IPS-20b (cell line): ENCODE measurements around the gene NOL4L.

Source experiments
- H3K27ac ChIP-seq: one replicate; pipeline ENCODE4 v1.5.1; 2013; ENCODE audit warnings: low read length
- H3K27me3 ChIP-seq: 2 replicates; pipeline ENCODE4 v1.6.1; 2013; ENCODE audit warnings: mild to moderate bottlenecking, low read length, inconsistent platforms; ENCODE audit not compliant: insufficient read depth
- H3K36me3 ChIP-seq: 2 replicates; pipeline ENCODE4 v1.6.1; 2013; ENCODE audit warnings: low read depth, mild to moderate bottlenecking, inconsistent platforms, low read length, moderate library complexity; ENCODE audit not compliant: insufficient read depth
- H3K4me1 ChIP-seq: 2 replicates; pipeline ENCODE4 v1.6.1; 2013; ENCODE audit warnings: mild to moderate bottlenecking, control low read depth, inconsistent platforms, low read length, moderate library complexity; ENCODE audit not compliant: insufficient read depth
- H3K4me3 ChIP-seq: 2 replicates; pipeline ENCODE4 v1.5.1; 2013; ENCODE audit warnings: mild to moderate bottlenecking, low read length, inconsistent platforms
- H3K9ac ChIP-seq: 2 replicates; pipeline ENCODE4 v1.6.1; 2013; ENCODE audit warnings: low read depth, mild to moderate bottlenecking, inconsistent platforms, low read length, moderate library complexity
- H3K9me3 ChIP-seq: 2 replicates; pipeline ENCODE4 v1.6.1; 2013; ENCODE audit warnings: mild to moderate bottlenecking, low read depth, low read length, inconsistent platforms; ENCODE audit not compliant: insufficient read depth

The NOL4L gene

GRCh38 chr20:32439132-32439829 lies 145.9 kb downstream of the NOL4L start:
- Histone ChIP-seq H3K27ac (no peak overlapping the region), H3K27me3 (no peaks in the 10 kb centered on the region), H3K36me3 (peaks cover 33% of the 10 kb centered on the region), H3K4me3 (no peak overlapping the region), H3K4me1 (peaks cover under 1% of the 10 kb centered on the region; the same call in 1 of the 2 replicates), H3K9me3 (no peaks in the 10 kb centered on the region), H3K9ac (no peak overlapping the region)

- Histone ChIP-seq H3K9me3 (no peaks in the 10 kb centered on the region), H3K9ac (no peak overlapping the region), H3K27ac (no peak overlapping the region), H3K4me1 (no peaks in the 10 kb centered on the region), H3K4me3 (no peak overlapping the region), H3K27me3 (no peaks in the 10 kb centered on the region), H3K36me3 (peaks cover 42% of the 10 kb centered on the region)
Observed at GRCh38 chr20:32438331-32438858, 146.7 kb downstream of the NOL4L start.

GRCh38 chr20:32437391-32438074 lies 147.6 kb downstream of the NOL4L start:
- Histone ChIP-seq H3K27ac (no peak overlapping the region), H3K36me3 (peaks cover 45% of the 10 kb centered on the region), H3K27me3 (no peaks in the 10 kb centered on the region), H3K9ac (no peak overlapping the region), H3K4me1 (no peaks in the 10 kb centered on the region), H3K4me3 (no peak overlapping the region), H3K9me3 (no peaks in the 10 kb centered on the region)

- no peaks in the 10 kb centered on the region for H3K4me1 ChIP-seq
- H3K9me3 ChIP-seq = no peaks in the 10 kb centered on the region
- H3K36me3 ChIP-seq = peaks cover 51% of the 10 kb centered on the region
- H3K27ac ChIP-seq = no peak overlapping the region
- H3K4me3 ChIP-seq = no peak overlapping the region
- H3K27me3 ChIP-seq = no peaks in the 10 kb centered on the region
- no peak overlapping the region for H3K9ac ChIP-seq
Observed at GRCh38 chr20:32436968-32437367, 148.2 kb downstream of the NOL4L start.

DNA sequence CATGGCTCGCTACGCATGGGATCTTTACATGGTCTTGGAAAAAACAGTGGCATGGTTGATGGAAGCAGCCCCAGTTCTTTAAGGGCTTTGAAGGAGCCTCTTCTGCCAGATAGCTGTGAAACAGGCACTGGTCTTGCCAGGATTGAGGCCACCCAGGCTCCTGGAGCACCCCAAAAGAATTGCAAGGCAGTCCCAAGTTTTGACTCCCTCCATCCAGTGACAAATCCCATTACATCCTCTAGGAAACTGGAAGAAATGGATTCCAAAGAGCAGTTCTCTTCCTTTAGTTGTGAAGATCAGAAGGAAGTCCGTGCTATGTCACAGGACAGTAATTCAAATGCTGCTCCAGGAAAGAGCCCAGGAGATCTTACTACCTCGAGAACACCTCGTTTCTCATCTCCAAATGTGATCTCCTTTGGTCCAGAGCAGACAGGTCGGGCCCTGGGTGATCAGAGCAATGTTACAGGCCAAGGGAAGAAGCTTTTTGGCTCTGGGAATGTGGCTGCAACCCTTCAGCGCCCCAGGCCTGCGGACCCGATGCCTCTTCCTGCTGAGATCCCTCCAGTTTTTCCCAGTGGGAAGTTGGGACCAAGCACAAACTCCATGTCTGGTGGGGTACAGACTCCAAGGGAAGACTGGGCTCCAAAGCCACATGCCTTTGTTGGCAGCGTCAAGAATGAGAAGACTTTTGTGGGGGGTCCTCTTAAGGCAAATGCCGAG lies 148.8 kb downstream of the NOL4L start:
- H3K36me3 ChIP-seq = peaks cover 57% of the 10 kb centered on the region
- H3K9me3 ChIP-seq = no peaks in the 10 kb centered on the region
- H3K4me3 ChIP-seq = no peak overlapping the region
- no peak overlapping the region for H3K9ac ChIP-seq
- no peak overlapping the region for H3K27ac ChIP-seq
- no peaks in the 10 kb centered on the region for H3K27me3 ChIP-seq
- no peaks in the 10 kb centered on the region for H3K4me1 ChIP-seq

- Histone ChIP-seq H3K36me3 (peaks cover 65% of the 10 kb centered on the region), H3K4me3 (no peak overlapping the region), H3K27me3 (no peaks in the 10 kb centered on the region), H3K27ac (no peak overlapping the region), H3K9ac (no peak overlapping the region), H3K4me1 (no peaks in the 10 kb centered on the region), H3K9me3 (no peaks in the 10 kb centered on the region)
Observed at GRCh38 chr20:32435449-32436107, 149.6 kb downstream of the NOL4L start.

- Histone ChIP-seq H3K4me3 (no peak overlapping the region), H3K27me3 (no peaks in the 10 kb centered on the region), H3K27ac (no peak overlapping the region), H3K9ac (no peak overlapping the region), H3K4me1 (no peaks in the 10 kb centered on the region), H3K9me3 (no peaks in the 10 kb centered on the region), H3K36me3 (peaks cover 76% of the 10 kb centered on the region)
Observed at GRCh38 chr20:32434434-32434833, 150.7 kb downstream of the NOL4L start.

DNA sequence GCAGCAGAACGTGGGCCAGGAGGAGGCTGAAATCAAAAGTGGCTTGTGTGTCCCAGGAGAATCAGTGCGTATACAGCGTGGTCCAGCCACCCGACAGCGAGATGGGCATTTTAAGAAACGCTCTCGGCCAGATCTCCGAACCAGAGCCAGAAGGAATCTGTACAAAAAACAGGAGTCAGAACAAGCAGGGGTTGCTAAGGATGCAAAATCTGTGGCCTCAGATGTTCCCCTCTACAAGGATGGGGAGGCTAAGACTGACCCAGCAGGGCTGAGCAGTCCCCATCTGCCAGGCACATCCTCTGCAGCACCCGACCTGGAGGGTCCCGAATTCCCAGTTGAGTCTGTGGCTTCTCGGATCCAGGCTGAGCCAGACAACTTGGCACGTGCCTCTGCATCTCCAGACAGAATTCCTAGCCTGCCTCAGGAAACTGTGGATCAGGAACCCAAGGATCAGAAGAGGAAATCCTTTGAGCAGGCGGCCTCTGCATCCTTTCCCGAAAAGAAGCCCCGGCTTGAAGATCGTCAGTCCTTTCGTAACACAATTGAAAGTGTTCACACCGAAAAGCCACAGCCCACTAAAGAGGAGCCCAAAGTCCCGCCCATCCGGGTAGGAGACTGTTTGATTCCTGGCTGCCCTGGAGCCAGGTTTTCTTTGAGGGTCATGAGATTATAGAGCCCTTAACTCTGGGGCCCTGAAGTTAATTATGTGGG lies 151.7 kb downstream of the NOL4L start:
- Histone ChIP-seq H3K4me3 (no peak overlapping the region), H3K9ac (no peak overlapping the region), H3K9me3 (no peaks in the 10 kb centered on the region), H3K27me3 (no peaks in the 10 kb centered on the region), H3K27ac (no peak overlapping the region), H3K36me3 (peaks cover 84% of the 10 kb centered on the region), H3K4me1 (no peaks in the 10 kb centered on the region)

DNA sequence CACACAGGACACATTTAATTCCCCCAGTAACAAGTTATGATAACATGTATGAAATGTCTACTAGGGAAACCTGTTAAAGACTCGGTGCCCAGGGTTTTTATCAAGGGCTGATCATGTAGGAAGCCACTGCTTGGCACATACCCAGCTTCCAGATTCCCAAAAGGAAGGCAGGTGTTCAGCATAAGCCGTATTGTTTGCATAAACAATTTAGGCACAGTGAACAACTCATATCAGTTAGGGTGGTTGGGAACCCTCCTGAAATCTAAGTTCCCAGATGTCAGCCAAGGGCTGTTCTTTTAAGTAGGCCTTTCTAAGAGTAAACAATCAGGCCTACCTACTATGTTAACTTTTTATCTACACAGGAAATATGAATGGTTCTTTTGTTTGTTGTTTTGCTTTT lies 152.9 kb downstream of the NOL4L start:
- Histone ChIP-seq H3K27ac (no peak overlapping the region), H3K9me3 (no peaks in the 10 kb centered on the region), H3K4me3 (no peak overlapping the region), H3K9ac (no peak overlapping the region), H3K4me1 (no peaks in the 10 kb centered on the region), H3K27me3 (no peaks in the 10 kb centered on the region), H3K36me3 (peaks cover 85% of the 10 kb centered on the region)

- Histone ChIP-seq H3K9me3 (no peaks in the 10 kb centered on the region), H3K27me3 (no peaks in the 10 kb centered on the region), H3K4me1 (no peaks in the 10 kb centered on the region), H3K27ac (no peak overlapping the region), H3K4me3 (no peak overlapping the region), H3K36me3 (peaks cover 85% of the 10 kb centered on the region), H3K9ac (no peak overlapping the region)
Observed at GRCh38 chr20:32431457-32431856, 153.7 kb downstream of the NOL4L start.

DNA sequence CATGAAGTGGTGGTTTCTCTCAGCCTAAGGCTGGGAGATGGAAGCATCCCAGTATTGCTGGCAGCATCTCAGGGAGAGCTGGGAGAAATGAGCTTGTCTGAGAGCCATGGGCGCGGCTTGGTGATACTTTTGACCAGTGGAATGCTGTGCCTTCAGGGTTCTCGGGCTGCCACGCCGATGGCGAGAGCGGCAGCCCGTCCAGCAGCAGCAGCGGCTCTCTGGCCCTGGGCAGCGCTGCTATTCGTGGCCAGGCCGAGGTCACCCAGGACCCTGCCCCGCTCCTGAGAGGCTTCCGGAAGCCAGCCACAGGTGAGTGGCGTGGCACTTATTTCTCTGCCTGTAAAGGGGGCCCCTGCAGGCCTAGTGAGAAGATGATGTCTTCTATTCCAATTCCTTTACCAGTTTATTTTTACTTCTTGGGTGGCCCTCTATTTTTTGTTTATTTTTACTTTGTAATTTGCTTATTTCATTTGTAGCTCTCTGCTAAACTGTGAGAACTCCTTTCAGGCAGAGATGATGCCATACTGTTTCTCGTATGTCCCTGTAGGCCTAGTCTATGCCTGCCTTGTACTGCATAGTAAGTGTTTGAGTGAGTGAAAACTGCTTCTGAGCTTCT lies 155.3 kb downstream of the NOL4L start:
- no peaks in the 10 kb centered on the region for H3K4me1 ChIP-seq
- no peak overlapping the region for H3K9ac ChIP-seq
- H3K4me3 ChIP-seq = no peak overlapping the region
- no peaks in the 10 kb centered on the region for H3K9me3 ChIP-seq
- no peaks in the 10 kb centered on the region for H3K27me3 ChIP-seq
- H3K27ac ChIP-seq = no peak overlapping the region
- H3K36me3 ChIP-seq = peaks cover 69% of the 10 kb centered on the region
